ENCODE measurements around the gene UBE2D2.

Gene UBE2D2

GRCh38 chr5:139676951-139677735, 116.0 kb downstream of the UBE2D2 start:
- no peak for TF ChIP-seq CTCF (IDR thresholded peaks at IDR 0.05)

Data from LNCAP (cell line).